Fibroblast of mammary gland (primary cell): ENCODE measurements around the gene CDC42EP2.
"Not testable (repeated sequence)": the region's sequence is repeated elsewhere in the genome, so short reads cannot be mapped to it uniquely, and the experiment has no call there.

Experiments used
- DNase-seq: peaks from one replicate; pipeline ENCODE4 v3.0.0-alpha.2; 2010; ENCODE audit warnings: low read depth
- H3K4me3 ChIP-seq: 2 replicates; pipeline ENCODE4 v1.5.1; 2011; ENCODE audit warnings: low read depth, mild to moderate bottlenecking, low read length, moderate library complexity; ENCODE audit not compliant: control insufficient read depth
- TF ChIP-seq, protein P1 (sequence below): conservative IDR thresholded peaks from 2 replicates; pipeline ENCODE4 v1.5.1; 2011; ENCODE audit warnings: low read depth, low read length, inconsistent platforms; ENCODE audit not compliant: control insufficient read depth, insufficient read depth

CDC42EP2 gene

GRCh38 chr11:65327021-65327420 lies 12.4 kb downstream of the CDC42EP2 start:
- DNase-seq, result no peak
- TF ChIP-seq, protein P1, sequence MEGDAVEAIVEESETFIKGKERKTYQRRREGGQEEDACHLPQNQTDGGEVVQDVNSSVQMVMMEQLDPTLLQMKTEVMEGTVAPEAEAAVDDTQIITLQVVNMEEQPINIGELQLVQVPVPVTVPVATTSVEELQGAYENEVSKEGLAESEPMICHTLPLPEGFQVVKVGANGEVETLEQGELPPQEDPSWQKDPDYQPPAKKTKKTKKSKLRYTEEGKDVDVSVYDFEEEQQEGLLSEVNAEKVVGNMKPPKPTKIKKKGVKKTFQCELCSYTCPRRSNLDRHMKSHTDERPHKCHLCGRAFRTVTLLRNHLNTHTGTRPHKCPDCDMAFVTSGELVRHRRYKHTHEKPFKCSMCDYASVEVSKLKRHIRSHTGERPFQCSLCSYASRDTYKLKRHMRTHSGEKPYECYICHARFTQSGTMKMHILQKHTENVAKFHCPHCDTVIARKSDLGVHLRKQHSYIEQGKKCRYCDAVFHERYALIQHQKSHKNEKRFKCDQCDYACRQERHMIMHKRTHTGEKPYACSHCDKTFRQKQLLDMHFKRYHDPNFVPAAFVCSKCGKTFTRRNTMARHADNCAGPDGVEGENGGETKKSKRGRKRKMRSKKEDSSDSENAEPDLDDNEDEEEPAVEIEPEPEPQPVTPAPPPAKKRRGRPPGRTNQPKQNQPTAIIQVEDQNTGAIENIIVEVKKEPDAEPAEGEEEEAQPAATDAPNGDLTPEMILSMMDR, result no peak
- H3K4me3 ChIP-seq, result no peak overlapping the region

- no peak for DNase-seq
- H3K4me3 ChIP-seq, result no peak overlapping the region
- TF ChIP-seq, protein P1, result no peak
Measured at GRCh38 chr11:65329478-65329877, 14.8 kb downstream of the CDC42EP2 start.

- TF ChIP-seq, protein P1, result peak; percentile 74
- no peak overlapping the region for H3K4me3 ChIP-seq
- peak; percentile 93 for DNase-seq
Measured at GRCh38 chr11:65329944-65330403, 15.3 kb downstream of the CDC42EP2 start.

- no peak overlapping the region for H3K4me3 ChIP-seq
- TF ChIP-seq, protein P1, result no peak
- no peak for DNase-seq
Measured at GRCh38 chr11:65330544-65330943, 15.9 kb downstream of the CDC42EP2 start.

DNA sequence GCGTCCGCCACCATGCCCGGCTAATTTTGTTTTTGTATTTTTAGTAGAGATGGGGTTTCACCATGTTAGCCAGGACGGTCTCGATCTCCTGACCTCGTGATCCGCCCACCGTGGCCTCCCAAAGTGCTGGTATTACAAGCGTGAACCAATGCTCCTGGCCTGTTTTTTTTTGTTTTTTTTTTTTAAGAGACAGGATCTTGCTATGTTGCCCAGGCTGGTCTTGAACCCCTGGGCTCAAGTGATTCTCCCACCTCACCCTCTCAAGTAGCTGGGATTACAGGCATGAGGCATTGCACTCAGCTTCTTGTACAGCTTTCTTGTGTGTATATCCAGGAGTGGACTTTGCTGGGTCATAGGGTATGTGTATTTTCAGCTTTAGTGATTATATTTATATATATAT lies 17.9 kb downstream of the CDC42EP2 start:
- DNase-seq, result not testable (repeated sequence)

DNA sequence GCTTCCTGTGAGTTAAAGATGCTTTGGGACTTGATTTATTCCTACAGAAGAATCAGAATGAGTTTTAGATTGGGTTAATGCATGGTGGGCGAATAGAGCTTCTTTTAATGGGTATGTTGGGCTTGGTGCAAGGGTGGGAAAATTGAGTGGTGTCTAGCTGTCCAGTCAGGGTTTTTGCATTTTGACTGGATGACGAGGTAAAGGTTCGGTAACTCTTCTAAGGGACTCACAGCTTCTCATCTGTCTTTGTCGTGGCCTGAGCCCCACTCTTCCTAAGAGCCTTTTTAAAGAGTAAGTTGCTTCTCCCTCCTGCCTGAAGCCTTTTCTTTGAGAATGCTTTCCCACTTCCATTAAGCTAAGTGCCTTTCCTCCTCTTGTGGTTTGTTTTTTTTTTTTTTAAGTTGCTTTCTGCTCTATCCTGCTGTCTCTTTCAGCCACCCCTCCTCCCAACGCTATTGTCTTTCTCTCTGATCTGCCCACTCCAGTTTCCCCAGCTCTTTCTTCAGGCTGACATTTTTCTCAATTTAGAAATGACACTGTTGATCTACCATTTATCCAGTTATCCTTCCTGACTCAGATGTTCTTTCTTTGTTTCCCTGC lies 20.1 kb downstream of the CDC42EP2 start:
- H3K4me3 ChIP-seq, result peak overlapping the region; percentile 98
- no peak for DNase-seq

More for the DNA sequence above, 17.9 kb downstream of the CDC42EP2 start:
- H3K4me3 ChIP-seq, result not testable (repeated sequence)

GRCh38 chr11:65338676-65339075 lies 24.0 kb downstream of the CDC42EP2 start:
- no peak overlapping the region for H3K4me3 ChIP-seq
- TF ChIP-seq, protein P1, result no peak
- no peak for DNase-seq

More for the DNA sequence above, 20.1 kb downstream of the CDC42EP2 start:
- TF ChIP-seq, protein P1, result no peak
